ENCODE measurements around the gene PLCG2.

- no peak for TF ChIP-seq ZFP30 (CRISPR knock-in tag; IDR thresholded peaks at IDR 0.05)
- TF ChIP-seq PATZ1 (CRISPR knock-in tag; IDR thresholded peaks at IDR 0.05; ENCODE audit: borderline replicate concordance): no peak
- no peak for TF ChIP-seq ISL1 (CRISPR knock-in tag; IDR thresholded peaks at IDR 0.05)
- TF ChIP-seq POU6F1 (CRISPR knock-in tag; IDR thresholded peaks at IDR 0.05; ENCODE audit: borderline replicate concordance, low read depth): no peak
- no peak for TF ChIP-seq RARB (CRISPR knock-in tag; IDR thresholded peaks at IDR 0.05)
- no peak for TF ChIP-seq BACH2 (CRISPR knock-in tag; IDR thresholded peaks at IDR 0.05; ENCODE audit: borderline replicate concordance)
- no peak for TF ChIP-seq ZNF70 (CRISPR knock-in tag; IDR thresholded peaks at IDR 0.05)
- no peak for TF ChIP-seq ZC3H10 (CRISPR knock-in tag; IDR thresholded peaks at IDR 0.05)
Observed at GRCh38 chr16:81821436-81822128, 42.5 kb downstream of the PLCG2 start.
